ENCODE data around the gene KIF19.

Gene KIF19

DNA sequence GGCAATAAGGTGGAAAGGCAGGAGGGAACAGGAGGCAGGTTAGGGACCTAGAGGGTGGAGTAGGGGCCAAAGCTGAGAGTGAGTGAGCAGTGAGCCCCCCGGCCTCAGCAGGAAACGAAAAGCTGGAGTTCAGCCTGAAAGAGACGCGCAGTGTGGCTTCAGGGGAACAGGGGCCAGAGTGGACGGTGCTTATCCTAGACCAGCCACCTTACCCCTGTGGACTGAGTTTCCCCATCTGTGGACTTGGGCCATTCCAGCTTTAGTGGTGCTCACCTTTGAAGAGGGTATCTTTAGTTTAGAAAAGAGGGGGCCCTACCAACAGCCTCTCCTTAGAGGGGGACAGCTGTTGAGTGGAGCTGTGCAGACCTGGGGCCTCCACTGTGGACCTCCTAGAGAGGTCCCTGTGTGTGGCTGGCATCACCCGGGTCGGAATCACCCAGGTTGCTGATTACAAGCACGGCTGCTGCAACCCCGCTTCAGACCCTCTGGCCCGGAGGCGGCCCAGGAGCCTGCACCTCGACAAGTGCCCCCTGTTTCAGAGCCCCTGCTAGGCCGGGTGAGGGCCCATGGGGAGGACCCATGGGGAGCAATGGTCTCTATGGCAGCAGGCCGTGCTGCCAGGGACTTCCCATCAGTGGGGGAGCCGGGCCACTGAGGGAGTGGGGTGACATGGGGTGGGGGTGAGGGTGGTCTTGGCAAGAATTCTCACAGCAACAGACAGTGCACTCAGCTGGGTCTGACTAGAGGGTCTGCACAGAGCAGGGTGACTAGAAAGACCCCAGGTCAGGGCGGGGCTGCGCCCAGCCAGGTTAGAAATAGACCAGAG is 43.9 kb downstream of the KIF19 start:
- H3K27me3 Mint-ChIP-seq (ENCODE audit: low read depth), result peaks cover 3% of the 10 kb centered on the region
- peaks cover 11% of the 10 kb centered on the region for H3K4me1 Mint-ChIP-seq (ENCODE audit: low read depth)
- no peaks in the 10 kb centered on the region for H3K36me3 Mint-ChIP-seq (ENCODE audit: low read depth)
- no peak for DNase-seq (ENCODE audit: low spot score)
- no peaks in the 10 kb centered on the region for H3K9me3 Mint-ChIP-seq
- H3K4me3 Mint-ChIP-seq, result no peak overlapping the region
- no peak overlapping the region for H3K27ac Mint-ChIP-seq

DNA sequence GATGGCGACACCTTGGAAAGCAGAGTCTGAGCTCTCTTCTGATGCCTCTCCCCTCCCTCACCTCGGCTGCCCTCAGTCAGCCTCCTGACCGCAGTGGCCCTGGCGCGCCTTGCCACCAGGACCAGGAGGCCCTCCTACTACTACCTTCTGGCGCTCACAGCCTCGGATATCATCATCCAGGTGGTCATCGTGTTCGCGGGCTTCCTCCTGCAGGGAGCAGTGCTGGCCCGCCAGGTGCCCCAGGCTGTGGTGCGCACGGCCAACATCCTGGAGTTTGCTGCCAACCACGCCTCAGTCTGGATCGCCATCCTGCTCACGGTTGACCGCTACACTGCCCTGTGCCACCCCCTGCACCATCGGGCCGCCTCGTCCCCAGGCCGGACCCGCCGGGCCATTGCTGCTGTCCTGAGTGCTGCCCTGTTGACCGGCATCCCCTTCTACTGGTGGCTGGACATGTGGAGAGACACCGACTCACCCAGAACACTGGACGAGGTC is 45.7 kb downstream of the KIF19 start:
- H3K9me3 Mint-ChIP-seq, result no peaks in the 10 kb centered on the region
- peaks cover 3% of the 10 kb centered on the region for H3K27me3 Mint-ChIP-seq (ENCODE audit: low read depth)
- H3K36me3 Mint-ChIP-seq (ENCODE audit: low read depth), result no peaks in the 10 kb centered on the region

DNA sequence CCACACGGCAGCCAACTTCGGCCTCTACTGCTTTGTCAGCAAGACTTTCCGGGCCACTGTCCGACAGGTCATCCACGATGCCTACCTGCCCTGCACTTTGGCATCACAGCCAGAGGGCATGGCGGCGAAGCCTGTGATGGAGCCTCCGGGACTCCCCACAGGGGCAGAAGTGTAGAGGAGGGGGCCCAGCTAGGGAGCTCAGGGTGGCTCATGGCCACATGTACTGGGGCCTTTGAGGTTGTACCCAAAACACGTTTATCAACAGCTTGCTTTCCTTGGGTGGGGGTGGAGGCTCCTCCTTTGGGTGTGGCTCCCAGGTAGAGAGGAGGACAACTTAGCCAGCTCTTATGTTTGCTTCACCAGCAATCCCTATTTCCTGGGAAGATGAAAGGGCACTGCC is 46.4 kb downstream of the KIF19 start:
- H3K27me3 Mint-ChIP-seq (ENCODE audit: low read depth), result peaks cover 3% of the 10 kb centered on the region
- H3K36me3 Mint-ChIP-seq (ENCODE audit: low read depth), result no peaks in the 10 kb centered on the region
- no peaks in the 10 kb centered on the region for H3K9me3 Mint-ChIP-seq
- no peak for DNase-seq (ENCODE audit: low spot score)
- H3K27ac Mint-ChIP-seq, result no peak overlapping the region
- no peak overlapping the region for H3K4me3 Mint-ChIP-seq
- peaks cover 11% of the 10 kb centered on the region for H3K4me1 Mint-ChIP-seq (ENCODE audit: low read depth)

More for the DNA sequence above, 45.7 kb downstream of the KIF19 start:
- no peak for DNase-seq (ENCODE audit: low spot score)
- Mint-ChIP-seq H3K4me3 (no peak overlapping the region), H3K27ac (no peak overlapping the region), H3K4me1 (ENCODE audit: low read depth) (peaks cover 11% of the 10 kb centered on the region)

DNA sequence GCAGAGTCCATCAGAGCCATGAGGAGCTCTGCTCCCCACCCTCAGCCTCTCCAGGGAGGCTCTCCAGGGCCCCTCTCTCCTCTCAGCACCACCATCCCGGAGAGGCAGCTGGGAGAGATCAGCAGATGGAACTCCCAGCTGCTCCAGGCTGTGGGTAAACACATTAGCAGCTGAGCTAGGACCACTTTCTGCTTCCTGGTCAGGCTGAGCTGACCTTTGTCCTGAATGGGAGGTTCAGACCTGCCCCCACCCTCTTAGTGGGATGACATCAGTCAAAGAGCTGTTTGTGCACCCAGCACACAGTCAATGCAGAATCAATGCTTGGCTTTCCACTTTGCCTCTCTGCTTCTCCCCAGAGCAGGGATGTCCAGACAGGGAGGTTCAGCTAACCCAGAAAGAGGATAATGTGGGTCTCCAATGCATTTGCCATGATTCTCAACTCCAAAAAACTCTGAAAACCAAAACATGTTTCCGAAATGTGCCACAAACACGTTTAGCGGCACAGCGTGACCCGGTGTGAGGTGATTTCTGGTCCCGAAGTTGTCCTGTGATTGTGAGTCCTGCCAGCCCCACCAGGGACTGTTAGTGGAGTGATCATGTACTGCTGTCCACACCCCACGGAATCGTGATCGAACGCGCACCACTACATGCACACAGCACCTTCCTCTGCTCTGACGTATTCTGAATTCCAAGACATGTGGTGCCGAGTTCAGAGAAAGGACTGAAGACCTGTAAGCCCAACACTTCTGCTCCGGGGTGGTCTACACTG is 48.0 kb downstream of the KIF19 start:
- Mint-ChIP-seq H3K27me3 (ENCODE audit: low read depth) (peaks cover 3% of the 10 kb centered on the region), H3K4me1 (ENCODE audit: low read depth) (peaks cover 6% of the 10 kb centered on the region), H3K36me3 (ENCODE audit: low read depth) (no peaks in the 10 kb centered on the region), H3K27ac (no peak overlapping the region), H3K9me3 (no peaks in the 10 kb centered on the region), H3K4me3 (no peak overlapping the region)
- DNase-seq (ENCODE audit: low spot score), result no peak

DNA sequence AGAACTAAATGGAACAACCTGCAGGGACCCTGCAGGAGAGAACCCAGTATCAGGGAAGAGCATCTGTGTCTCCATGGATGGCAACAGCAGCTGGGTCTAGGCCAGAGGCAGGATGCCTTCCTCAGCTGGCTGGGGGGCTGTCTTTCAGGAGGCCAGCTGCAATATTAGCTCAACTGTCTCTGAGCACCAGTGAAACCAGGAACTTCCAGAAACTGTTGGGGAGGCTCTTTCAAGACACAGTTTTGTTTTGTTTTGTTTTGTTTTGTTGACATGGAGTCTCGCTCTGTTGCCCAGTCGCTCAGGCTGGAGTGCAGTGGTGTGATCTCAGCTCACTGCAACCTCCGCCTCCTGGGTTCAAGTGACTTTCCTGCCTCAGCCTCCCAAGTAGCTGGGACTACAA is 48.8 kb downstream of the KIF19 start:
- H3K4me3 Mint-ChIP-seq, result no peak overlapping the region
- H3K36me3 Mint-ChIP-seq (ENCODE audit: low read depth), result no peaks in the 10 kb centered on the region
- no peaks in the 10 kb centered on the region for H3K9me3 Mint-ChIP-seq
- H3K4me1 Mint-ChIP-seq (ENCODE audit: low read depth), result no peaks in the 10 kb centered on the region
- no peak for DNase-seq (ENCODE audit: low spot score)
- H3K27ac Mint-ChIP-seq, result no peak overlapping the region
- no peaks in the 10 kb centered on the region for H3K27me3 Mint-ChIP-seq (ENCODE audit: low read depth)

DNA sequence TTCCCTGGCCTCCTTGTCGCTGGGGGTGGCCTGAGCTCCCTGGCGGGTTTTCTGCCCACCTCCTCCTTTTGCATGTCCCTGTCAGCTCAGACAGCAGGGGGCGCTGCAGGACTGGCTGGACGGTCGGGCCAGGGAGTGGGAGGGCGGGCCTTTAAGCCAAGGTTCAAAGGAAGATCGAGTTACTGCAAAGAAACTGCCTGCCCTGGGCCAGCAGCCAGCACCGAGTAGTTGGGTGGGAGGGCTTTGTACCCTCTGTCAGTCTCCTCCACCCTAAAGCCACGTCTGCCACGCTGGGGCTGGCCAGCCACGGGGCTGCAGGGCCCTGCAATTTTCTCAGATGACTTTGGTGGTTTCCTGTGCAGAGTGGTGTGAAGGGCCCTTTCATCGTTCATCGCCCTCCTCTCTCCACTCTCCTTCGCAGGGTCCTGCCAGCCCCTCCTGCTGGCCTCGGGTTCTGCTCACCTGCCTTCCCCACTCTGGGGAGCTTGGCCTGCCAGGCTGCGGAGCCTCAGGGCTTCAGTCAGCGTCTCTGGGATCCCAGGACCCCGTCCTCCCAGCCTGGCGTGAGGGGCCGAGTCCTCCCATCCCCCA is 53.6 kb downstream of the KIF19 start:
- Mint-ChIP-seq H3K9me3 (no peaks in the 10 kb centered on the region), H3K27ac (no peak overlapping the region), H3K27me3 (ENCODE audit: low read depth) (peaks cover 6% of the 10 kb centered on the region), H3K4me3 (no peak overlapping the region), H3K4me1 (ENCODE audit: low read depth) (no peaks in the 10 kb centered on the region), H3K36me3 (ENCODE audit: low read depth) (no peaks in the 10 kb centered on the region)
- peak; percentile 84 for DNase-seq (ENCODE audit: low spot score)

DNA sequence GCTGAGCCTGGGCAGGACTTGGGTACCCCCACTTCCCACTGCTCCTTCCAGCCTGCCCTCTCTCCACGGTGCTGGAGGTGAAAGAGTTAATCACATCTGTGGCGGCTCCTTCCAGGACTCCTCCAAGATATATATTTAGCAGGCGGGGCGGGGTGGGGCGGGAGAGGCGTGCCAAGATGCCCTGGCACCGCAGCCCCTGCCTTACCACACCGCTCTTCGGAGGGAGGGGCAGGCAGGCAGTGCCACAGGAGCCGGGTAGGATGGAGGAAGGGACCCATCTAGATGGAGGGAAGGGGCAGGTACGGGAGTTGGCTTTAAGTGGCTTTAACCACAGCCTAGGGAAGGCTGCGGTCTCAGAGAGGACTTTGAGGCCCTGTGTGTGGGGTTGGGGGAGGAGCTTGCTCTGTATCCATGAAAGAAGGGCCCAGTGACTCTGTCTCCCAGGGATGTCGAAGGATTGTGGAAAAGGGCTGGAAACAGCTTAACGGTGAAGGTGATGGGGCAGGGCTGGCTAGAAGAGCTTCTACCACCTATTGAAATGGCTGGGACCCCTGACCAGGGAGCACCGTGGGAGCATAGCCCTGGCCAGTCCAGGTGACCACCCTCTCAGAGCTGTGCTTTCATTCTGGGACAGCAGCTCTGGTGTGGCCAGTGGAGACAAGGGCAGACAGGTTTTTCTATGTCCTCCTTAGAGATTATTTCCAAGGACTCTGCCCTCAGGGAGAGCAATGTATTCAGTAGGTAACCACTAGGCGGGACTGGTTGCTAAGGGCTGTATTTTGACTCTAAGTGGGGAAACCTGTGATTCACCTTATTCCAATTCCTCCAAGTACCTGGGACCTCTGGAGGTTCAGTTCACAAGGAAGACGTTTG is 54.3 kb downstream of the KIF19 start:
- H3K27me3 Mint-ChIP-seq (ENCODE audit: low read depth), result peaks cover 10% of the 10 kb centered on the region
- no peak for DNase-seq (ENCODE audit: low spot score)
- H3K9me3 Mint-ChIP-seq, result no peaks in the 10 kb centered on the region
- no peaks in the 10 kb centered on the region for H3K36me3 Mint-ChIP-seq (ENCODE audit: low read depth)
- H3K4me1 Mint-ChIP-seq (ENCODE audit: low read depth), result no peaks in the 10 kb centered on the region
- H3K27ac Mint-ChIP-seq, result no peak overlapping the region
- H3K4me3 Mint-ChIP-seq, result no peak overlapping the region

DNA sequence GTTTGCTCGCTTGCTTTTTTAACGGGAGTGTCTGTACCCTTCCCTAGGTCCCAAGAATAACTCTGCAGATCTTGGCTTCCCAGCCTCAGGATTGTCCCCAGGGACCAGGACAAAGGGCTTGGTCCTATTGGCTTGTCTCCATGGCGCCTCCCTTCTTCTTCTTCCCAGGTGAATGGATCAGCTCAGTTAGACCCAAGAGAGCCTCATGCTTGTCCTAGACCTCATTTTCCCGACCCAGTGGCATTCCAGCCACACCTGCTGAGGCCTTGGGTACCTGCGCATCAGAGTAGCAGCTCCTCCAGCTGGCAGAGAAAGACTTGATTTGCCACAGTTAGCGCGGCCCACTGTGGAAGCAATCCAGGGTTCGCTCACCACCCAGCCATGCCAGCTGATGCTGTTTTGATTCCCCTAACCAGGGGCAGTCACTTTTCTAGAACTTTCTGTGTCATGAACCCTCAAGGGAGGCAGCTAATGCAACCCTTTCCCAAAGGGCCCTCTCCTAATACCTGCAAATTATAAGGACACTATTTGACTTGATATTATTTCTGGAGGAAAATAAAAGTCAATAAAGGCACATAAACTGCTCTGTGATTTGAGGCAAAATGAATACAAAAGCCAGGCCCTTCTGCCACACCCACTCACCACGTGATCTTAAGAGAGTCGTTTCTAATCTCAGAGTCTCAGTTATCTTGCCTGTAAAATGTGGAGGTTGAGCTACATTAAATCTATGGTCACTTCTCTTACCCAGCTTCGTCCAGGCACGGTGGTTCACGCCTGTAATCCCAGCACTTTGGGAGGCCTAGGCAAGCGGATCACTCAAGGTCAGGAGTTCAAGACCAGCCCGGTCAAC is 55.2 kb downstream of the KIF19 start:
- Mint-ChIP-seq H3K36me3 (ENCODE audit: low read depth) (no peaks in the 10 kb centered on the region), H3K4me1 (ENCODE audit: low read depth) (no peaks in the 10 kb centered on the region), H3K9me3 (no peaks in the 10 kb centered on the region), H3K4me3 (no peak overlapping the region), H3K27ac (no peak overlapping the region), H3K27me3 (ENCODE audit: low read depth) (peaks cover 10% of the 10 kb centered on the region)
- DNase-seq (ENCODE audit: low spot score), result no peak

DNA sequence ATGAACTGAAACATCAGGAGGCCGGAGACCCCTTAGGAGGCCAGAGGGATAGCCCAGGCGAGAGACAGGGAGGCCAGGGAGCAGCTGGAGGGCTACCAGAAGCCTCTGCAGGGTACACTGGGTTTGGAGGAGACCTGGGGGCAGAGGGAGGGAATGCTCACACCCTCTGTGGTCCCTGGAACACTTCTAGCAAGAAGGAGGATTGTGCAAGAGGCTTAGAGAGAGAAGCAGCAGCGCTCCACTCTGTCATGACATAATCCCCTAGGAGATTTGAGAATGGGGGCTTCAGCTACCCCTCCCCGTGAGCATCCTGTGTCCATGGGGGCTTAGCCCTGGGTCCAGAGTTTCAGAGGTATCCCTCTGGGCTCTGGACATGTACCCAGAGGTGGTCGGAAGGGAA is 57.1 kb downstream of the KIF19 start:
- H3K4me1 Mint-ChIP-seq (ENCODE audit: low read depth), result no peaks in the 10 kb centered on the region
- no peak for DNase-seq (ENCODE audit: low spot score)
- no peak overlapping the region for H3K4me3 Mint-ChIP-seq
- no peaks in the 10 kb centered on the region for H3K9me3 Mint-ChIP-seq
- H3K36me3 Mint-ChIP-seq (ENCODE audit: low read depth), result no peaks in the 10 kb centered on the region
- no peak overlapping the region for H3K27ac Mint-ChIP-seq
- H3K27me3 Mint-ChIP-seq (ENCODE audit: low read depth), result peaks cover 10% of the 10 kb centered on the region

DNA sequence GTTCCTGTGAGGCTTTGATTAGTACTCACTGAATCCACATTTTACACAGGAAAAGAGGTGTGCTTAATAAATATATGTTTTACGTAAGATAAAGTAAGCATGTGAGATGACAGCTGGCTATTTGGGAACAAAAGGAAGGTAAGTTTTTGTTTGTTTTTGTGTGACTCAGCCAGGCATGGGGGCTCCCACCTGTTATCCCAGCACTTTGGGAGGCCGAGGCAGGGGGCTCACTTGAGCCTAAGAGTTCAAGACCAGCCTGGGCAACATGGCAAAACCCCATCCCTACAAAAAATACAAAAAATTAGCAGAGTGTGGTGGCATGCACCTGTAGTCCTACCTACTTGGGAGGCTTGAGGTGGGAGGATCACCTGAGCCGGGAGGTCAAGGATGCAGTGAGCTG is 59.2 kb downstream of the KIF19 start:
- Mint-ChIP-seq H3K4me3 (no peak overlapping the region), H3K27me3 (ENCODE audit: low read depth) (peaks cover 13% of the 10 kb centered on the region), H3K36me3 (ENCODE audit: low read depth) (no peaks in the 10 kb centered on the region), H3K4me1 (ENCODE audit: low read depth) (no peaks in the 10 kb centered on the region), H3K27ac (no peak overlapping the region), H3K9me3 (no peaks in the 10 kb centered on the region)
- DNase-seq (ENCODE audit: low spot score), result no peak

DNA sequence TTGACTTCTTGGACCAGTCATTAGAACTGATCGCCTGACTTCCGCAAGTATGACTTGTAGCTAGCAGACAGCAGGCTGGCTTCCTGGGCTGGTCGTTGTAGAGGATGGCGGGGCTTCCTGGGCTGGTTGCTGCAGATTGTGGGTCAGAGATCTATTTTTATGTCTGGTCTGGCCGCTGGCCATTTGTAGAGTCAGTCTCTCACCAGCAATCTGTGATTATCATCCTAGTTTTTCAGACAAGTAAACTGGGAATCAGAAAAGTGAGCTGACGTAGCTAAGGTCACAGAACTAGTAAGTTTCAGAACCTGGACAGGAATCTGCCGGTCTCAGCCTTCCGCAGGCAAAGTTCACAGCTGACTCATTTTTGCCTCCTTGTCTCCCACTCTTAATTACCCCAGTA is 60.4 kb downstream of the KIF19 start:
- Mint-ChIP-seq H3K27ac (no peak overlapping the region), H3K4me3 (no peak overlapping the region)

DNA sequence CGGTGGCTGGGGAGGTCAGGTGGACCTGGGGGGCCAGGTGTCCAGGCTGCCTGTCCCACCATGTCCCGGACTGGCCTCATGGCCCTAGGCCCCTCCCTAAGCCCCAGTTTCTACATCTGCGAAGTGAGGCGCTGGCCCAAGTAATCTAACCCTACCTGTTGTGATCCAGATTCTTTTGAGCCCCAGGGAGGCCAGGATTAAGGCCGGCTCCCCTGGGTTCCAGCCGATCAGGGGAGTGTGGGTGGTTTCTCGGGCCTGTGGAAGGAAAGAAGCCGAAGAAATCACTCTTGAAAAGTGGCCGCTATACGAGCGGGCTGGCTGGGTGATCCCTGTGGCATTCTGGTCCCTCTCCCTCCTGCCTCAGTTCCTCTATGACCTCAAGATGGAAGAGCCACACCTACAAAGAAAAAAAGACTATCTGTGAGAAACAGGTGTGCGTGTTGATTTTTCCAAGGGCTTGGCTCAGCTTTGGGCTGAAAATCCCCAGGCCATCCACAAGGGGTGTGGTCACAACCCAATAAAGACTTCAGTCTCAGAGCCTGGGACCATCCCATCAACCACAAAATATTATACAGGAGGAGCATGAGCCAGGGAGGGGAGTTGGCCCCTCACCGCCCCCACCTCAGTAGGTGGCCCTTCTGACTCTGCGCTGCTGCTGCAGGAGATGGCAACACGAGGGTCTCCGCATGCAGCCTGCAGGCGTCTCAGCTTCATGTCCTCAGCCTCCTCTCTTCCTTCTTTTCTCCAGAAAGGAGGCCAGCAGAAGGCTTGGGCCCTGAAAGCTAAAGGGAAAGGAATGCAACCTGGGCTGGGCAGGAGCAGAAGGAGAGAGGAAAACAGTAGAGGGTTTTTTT is 61.6 kb downstream of the KIF19 start:
- Mint-ChIP-seq H3K27ac (no peak overlapping the region), H3K4me3 (no peak overlapping the region), H3K27me3 (ENCODE audit: low read depth) (peaks cover 13% of the 10 kb centered on the region), H3K36me3 (ENCODE audit: low read depth) (no peaks in the 10 kb centered on the region), H3K9me3 (no peaks in the 10 kb centered on the region), H3K4me1 (ENCODE audit: low read depth) (no peaks in the 10 kb centered on the region)
- DNase-seq (ENCODE audit: low spot score), result no peak

More for the DNA sequence above, 60.4 kb downstream of the KIF19 start:
- Mint-ChIP-seq H3K9me3 (no peaks in the 10 kb centered on the region), H3K4me1 (ENCODE audit: low read depth) (no peaks in the 10 kb centered on the region), H3K27me3 (ENCODE audit: low read depth) (peaks cover 12% of the 10 kb centered on the region), H3K36me3 (ENCODE audit: low read depth) (no peaks in the 10 kb centered on the region)
- DNase-seq (ENCODE audit: low spot score), result no peak

Data from T-helper 2 cell treated with Interferon-gamma antibody and Interleukin-4, amounts not matched to agents 5 μg/mL and 100 μg/mL, for 36 hours (primary cell).